ENCODE results near the gene HSPH1.

HSPH1 gene

DNA sequence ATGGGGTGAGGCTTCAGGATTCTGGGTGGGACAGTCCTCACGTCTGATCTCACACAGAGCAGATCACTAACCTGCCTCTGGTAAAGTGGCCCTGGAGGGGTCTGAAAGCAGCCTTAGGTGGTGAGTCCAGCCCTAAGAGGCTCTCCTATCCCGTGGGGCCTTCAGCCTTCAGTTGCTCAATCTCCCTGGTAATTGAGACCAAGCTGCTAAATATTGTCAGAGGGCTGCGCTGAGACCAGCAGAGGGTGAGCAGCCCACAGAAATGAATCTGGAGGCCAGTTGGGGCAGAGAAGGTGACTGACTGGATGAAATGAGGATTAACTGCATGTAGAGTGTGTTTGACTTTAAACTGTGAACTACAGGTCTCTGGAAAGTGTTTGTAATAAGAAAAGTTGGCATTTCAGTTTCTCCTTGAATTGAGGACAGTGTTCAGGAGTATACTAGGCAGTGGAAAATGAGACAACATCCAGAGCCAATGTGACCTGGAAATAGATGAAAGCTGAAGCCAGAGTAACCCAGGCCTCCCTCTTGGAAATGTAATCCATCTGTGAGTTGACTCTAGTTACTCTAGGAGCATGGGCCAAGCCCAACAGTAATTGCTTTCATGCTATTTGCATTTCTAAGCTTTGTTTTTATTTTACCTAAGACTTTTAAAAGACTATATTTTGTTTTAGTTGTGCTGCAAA, 14.3 kb upstream of the HSPH1 start:
- H3K27me3 ChIP-seq (ENCODE audit: control insufficient read depth, insufficient read depth, low read length): no peaks in the 10 kb centered on the region
- no peaks in the 10 kb centered on the region for H3K36me3 ChIP-seq (ENCODE audit: control insufficient read depth, low read depth, low read length)
- H3K27ac ChIP-seq (ENCODE audit: low read length): no peak overlapping the region
- H3K9me3 ChIP-seq (ENCODE audit: control insufficient read depth, low read depth, low read length): no peaks in the 10 kb centered on the region
- H3K9ac ChIP-seq (ENCODE audit: low read length): no peak overlapping the region
- H3K4me1 ChIP-seq (ENCODE audit: control insufficient read depth, low read depth, low read length): no peaks in the 10 kb centered on the region
- no peak overlapping the region for H3K4me3 ChIP-seq (ENCODE audit: low read length)

DNA sequence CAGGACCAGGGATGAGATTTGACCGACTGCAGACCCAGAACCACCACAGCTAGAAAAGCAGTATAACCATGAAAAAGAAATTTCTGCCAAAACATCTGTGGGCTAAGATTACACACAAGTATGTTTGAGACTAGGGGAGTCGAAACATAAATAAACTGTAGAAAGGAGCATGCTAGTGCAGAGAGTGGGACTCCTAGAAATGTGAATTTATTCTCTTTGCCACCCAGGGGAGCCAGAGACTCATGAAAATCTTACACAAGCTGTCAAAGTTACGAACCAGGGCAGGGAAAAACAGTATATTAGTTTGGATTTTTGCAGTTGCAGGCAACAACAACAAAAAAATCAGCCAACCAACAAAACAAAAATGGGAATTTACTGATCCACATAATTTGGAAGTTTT, 12.3 kb upstream of the HSPH1 start:
- Histone ChIP-seq H3K9ac (ENCODE audit: low read length) (no peak overlapping the region), H3K27ac (ENCODE audit: low read length) (no peak overlapping the region), H3K9me3 (ENCODE audit: control insufficient read depth, low read depth, low read length) (no peaks in the 10 kb centered on the region), H3K27me3 (ENCODE audit: control insufficient read depth, insufficient read depth, low read length) (no peaks in the 10 kb centered on the region), H3K4me1 (ENCODE audit: control insufficient read depth, low read depth, low read length) (no peaks in the 10 kb centered on the region), H3K36me3 (ENCODE audit: control insufficient read depth, low read depth, low read length) (no peaks in the 10 kb centered on the region), H3K4me3 (ENCODE audit: low read length) (no peak overlapping the region)

DNA sequence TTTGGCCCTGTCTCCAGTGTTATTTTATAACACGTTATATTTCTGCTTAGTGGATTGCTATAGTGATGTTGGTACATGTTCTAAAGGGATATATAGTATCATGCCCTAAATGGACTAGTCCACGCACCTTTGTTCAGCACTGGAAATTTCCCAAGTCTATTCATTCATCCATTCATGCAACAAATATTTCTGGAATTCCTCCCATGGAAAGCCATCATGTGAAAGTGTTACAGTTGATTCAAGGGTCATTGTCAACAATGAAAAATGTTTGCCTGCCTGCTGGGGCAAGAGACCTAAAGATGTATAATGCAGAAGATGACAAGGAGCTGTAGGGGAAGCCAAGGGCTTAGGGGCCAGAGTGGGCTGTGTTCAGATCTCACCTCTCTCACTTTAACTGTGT, 10.8 kb upstream of the HSPH1 start:
- Histone ChIP-seq H3K9me3 (ENCODE audit: control insufficient read depth, low read depth, low read length) (no peaks in the 10 kb centered on the region), H3K4me1 (ENCODE audit: control insufficient read depth, low read depth, low read length) (no peaks in the 10 kb centered on the region), H3K27ac (ENCODE audit: low read length) (no peak overlapping the region)

DNA sequence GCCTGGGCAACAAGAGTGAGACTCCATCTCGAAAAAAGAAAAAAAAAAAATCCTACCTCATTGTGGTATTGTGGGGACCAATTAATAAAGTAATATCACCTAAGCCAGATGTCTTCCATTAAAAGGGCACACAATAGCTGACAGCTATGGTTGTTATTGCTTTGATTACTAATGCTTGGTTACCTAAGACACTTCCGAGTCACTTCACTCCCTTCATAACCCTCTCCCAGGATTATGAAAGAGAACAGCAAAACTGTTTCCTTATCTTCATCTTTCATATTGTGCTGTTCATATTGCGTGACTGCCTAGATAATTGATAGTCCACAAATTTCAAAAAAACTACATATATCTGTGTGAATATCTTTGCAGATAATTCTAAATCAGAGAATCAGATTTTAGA, 10.3 kb upstream of the HSPH1 start:
- Histone ChIP-seq H3K36me3 (ENCODE audit: control insufficient read depth, low read depth, low read length) (no peaks in the 10 kb centered on the region), H3K9ac (ENCODE audit: low read length) (no peak overlapping the region), H3K27ac (ENCODE audit: low read length) (no peak overlapping the region), H3K9me3 (ENCODE audit: control insufficient read depth, low read depth, low read length) (no peaks in the 10 kb centered on the region), H3K4me1 (ENCODE audit: control insufficient read depth, low read depth, low read length) (no peaks in the 10 kb centered on the region), H3K4me3 (ENCODE audit: low read length) (no peak overlapping the region), H3K27me3 (ENCODE audit: control insufficient read depth, insufficient read depth, low read length) (no peaks in the 10 kb centered on the region)

More for the DNA sequence above, 10.8 kb upstream of the HSPH1 start:
- Histone ChIP-seq H3K4me3 (ENCODE audit: low read length) (no peak overlapping the region), H3K36me3 (ENCODE audit: control insufficient read depth, low read depth, low read length) (no peaks in the 10 kb centered on the region), H3K9ac (ENCODE audit: low read length) (no peak overlapping the region), H3K27me3 (ENCODE audit: control insufficient read depth, insufficient read depth, low read length) (no peaks in the 10 kb centered on the region)

DNA sequence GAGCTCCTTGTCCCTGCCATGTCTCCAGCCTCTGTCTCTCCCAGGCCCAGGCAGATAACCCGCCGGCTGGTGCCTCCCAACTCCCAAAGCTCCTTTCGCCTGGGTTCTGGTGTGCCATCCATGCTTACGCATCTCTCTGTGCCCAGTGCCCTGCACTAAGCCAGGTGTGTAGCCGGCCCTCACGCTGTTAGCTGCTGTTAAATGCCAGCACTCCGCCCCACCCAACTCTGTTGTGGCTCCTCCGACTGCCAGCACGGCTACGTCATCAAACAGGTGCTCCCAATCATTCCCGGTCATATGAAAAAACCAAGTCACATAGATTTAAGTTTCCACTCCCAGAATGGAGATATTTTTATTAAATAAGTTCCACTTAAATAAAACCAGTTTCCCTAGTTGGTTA, 7.0 kb upstream of the HSPH1 start:
- Histone ChIP-seq H3K27me3 (ENCODE audit: control insufficient read depth, insufficient read depth, low read length) (no peaks in the 10 kb centered on the region), H3K36me3 (ENCODE audit: control insufficient read depth, low read depth, low read length) (no peaks in the 10 kb centered on the region), H3K4me1 (ENCODE audit: control insufficient read depth, low read depth, low read length) (no peaks in the 10 kb centered on the region), H3K9me3 (ENCODE audit: control insufficient read depth, low read depth, low read length) (no peaks in the 10 kb centered on the region), H3K4me3 (ENCODE audit: low read length) (no peak overlapping the region), H3K9ac (ENCODE audit: low read length) (no peak overlapping the region), H3K27ac (ENCODE audit: low read length) (no peak overlapping the region)

DNA sequence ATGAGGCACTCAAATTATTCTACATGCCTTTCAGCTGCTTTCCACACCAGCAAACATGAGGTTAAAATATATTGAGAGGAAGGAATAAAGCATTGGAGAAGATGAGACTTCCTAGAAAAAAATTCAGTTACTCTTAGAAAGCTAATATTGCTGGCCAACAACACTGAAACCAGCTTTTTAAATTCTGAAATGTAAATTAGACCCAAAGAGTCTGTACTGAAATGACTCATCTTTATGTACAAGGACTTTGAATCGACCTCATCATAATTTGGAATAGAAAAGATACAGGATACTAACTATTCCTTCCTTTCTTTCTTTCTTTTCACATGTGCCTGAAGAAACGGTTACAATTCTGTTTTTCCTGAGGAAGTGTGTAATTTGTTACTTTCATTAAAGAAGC, 6.5 kb upstream of the HSPH1 start:
- H3K9ac ChIP-seq (ENCODE audit: low read length): no peak overlapping the region
- H3K4me3 ChIP-seq (ENCODE audit: low read length): no peak overlapping the region
- H3K9me3 ChIP-seq (ENCODE audit: control insufficient read depth, low read depth, low read length): no peaks in the 10 kb centered on the region
- no peaks in the 10 kb centered on the region for H3K36me3 ChIP-seq (ENCODE audit: control insufficient read depth, low read depth, low read length)
- H3K27me3 ChIP-seq (ENCODE audit: control insufficient read depth, insufficient read depth, low read length): no peaks in the 10 kb centered on the region
- no peaks in the 10 kb centered on the region for H3K4me1 ChIP-seq (ENCODE audit: control insufficient read depth, low read depth, low read length)
- H3K27ac ChIP-seq (ENCODE audit: low read length): no peak overlapping the region

DNA sequence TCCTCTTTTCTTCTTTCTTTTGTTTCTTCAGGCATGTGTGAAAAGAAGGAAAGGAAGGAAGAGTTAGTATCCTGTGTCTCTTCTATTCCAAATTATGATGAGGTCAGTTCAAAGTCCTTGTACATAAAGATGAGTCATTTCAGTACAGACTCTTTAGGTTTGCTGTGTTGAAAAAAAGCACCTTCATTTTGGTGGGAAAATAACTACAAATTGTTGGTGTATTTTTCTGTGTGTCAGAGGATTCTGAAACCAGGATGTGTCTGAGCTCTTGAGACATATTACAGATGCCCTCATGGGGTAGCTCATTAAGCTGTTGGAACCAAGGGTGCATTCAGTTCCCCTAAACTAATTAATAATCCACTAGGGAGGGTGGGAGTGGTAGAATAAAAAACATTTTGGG, 5.8 kb upstream of the HSPH1 start:
- no peak overlapping the region for H3K4me3 ChIP-seq (ENCODE audit: low read length)
- H3K27me3 ChIP-seq (ENCODE audit: control insufficient read depth, insufficient read depth, low read length): no peaks in the 10 kb centered on the region
- H3K36me3 ChIP-seq (ENCODE audit: control insufficient read depth, low read depth, low read length): no peaks in the 10 kb centered on the region
- no peaks in the 10 kb centered on the region for H3K9me3 ChIP-seq (ENCODE audit: control insufficient read depth, low read depth, low read length)
- no peak overlapping the region for H3K9ac ChIP-seq (ENCODE audit: low read length)
- H3K27ac ChIP-seq (ENCODE audit: low read length): no peak overlapping the region
- peaks cover 4% of the 10 kb centered on the region for H3K4me1 ChIP-seq (ENCODE audit: control insufficient read depth, low read depth, low read length)

DNA sequence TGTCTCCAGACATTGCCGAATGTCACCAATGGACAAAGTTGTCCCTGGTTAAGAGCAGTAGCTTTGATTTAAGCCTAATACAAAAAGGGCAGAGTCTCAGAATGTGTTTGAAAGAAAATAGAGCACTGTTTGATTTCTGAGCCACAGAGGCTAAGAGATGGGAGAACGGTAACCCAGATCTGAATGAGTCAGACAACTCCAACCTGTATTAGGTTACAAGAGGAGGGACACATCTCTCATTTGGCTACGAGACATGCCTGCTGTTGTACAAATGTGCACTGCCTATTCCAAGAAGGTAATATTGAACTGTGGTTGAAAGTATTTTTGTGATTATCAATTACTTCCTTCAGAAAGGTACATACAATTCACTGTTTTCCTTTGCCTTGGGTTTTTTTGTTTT, 4.9 kb upstream of the HSPH1 start:
- Histone ChIP-seq H3K4me1 (ENCODE audit: control insufficient read depth, low read depth, low read length) (peaks cover 4% of the 10 kb centered on the region), H3K27ac (ENCODE audit: low read length) (no peak overlapping the region), H3K4me3 (ENCODE audit: low read length) (no peak overlapping the region), H3K36me3 (ENCODE audit: control insufficient read depth, low read depth, low read length) (no peaks in the 10 kb centered on the region), H3K9ac (ENCODE audit: low read length) (no peak overlapping the region), H3K27me3 (ENCODE audit: control insufficient read depth, insufficient read depth, low read length) (no peaks in the 10 kb centered on the region), H3K9me3 (ENCODE audit: control insufficient read depth, low read depth, low read length) (no peaks in the 10 kb centered on the region)

DNA sequence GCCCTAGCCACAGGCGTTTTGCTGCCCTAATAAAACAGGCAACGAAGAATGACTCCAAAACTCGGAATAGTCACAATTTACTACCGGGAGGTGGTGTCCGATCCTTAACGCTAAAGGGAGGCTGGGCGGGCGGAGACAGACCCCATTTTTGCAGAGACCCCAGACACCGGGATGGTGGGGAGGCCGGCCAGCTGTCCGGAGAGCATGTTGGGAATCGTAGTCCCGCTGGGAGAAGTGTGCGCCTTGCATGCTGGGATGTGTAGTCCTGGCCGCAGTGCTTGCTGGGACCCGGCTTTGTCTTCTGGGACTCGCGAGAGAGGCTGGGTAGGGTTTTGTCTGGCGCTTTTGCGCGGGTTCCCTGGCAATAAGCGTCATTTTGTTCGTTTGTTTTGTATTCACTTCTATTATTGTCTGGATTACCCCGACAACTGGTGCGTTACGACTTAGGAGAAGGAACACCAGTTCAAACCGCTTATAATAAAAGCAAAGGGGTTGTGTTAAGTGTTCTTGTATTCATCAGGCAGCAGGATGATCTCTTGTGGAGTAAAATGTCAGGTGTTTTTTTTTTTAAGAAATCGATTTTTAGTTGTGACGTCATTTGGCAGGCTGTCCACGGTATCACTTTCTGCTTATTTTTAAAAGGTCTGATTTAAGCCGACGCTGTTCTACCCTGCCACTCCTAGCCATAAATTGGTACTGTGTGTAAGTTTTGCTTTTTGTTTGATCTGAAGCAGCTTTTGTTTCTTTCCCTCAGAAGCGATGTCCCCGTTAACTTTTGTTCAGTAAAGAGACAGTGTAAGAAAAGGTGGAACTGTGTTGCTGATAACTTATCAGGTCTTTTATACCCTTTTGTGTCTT, 676 bp upstream of the HSPH1 start:
- H3K27me3 ChIP-seq (ENCODE audit: control insufficient read depth, insufficient read depth, low read length): no peaks in the 10 kb centered on the region
- H3K4me3 ChIP-seq (ENCODE audit: low read length): peak overlapping the region; percentile 93

DNA sequence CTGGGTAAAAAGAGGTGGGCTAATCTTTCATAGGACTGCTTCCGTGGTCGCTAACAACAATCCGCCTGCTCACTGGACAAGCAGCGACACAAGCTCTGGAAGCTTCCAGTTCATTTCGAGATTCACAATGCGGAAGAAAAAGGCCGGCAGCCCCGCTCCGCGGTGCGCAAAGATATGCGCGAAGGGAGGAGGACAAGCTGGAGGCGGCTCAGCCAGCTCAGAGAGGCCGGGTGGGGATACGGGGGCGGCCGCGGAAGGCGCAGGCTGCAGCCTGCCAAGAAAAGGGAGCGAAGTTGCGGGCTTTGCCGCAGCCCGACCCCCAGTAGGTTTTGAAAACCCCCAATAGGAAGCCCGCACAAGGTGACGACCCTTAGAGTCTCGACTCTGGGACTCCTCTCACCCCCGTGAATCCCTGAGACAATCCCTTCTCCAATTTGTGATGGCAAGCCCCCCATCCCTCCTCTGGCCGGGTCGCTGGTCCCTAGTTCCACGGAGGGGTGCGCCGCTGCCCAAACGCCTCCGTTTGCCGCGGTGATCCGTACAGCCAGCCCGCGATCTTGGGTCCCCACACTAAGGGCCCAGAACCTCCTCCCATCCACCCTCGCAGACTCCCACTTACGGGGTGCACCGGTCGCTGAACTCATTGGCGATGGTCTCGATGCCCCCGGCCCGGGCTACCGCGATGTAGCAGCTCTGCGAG, 697 bp downstream of the HSPH1 start:
- Histone ChIP-seq H3K9ac (ENCODE audit: low read length) (peak overlapping the region; percentile 89), H3K9me3 (ENCODE audit: control insufficient read depth, low read depth, low read length) (no peaks in the 10 kb centered on the region), H3K27ac (ENCODE audit: low read length) (peak overlapping the region; percentile 18), H3K4me3 (ENCODE audit: low read length) (peak overlapping the region; percentile 93), H3K4me1 (ENCODE audit: control insufficient read depth, low read depth, low read length) (peaks cover 16% of the 10 kb centered on the region), H3K36me3 (ENCODE audit: control insufficient read depth, low read depth, low read length) (peaks cover 17% of the 10 kb centered on the region), H3K27me3 (ENCODE audit: control insufficient read depth, insufficient read depth, low read length) (no peaks in the 10 kb centered on the region)

More for the DNA sequence above, 676 bp upstream of the HSPH1 start:
- Histone ChIP-seq H3K27ac (ENCODE audit: low read length) (peak overlapping the region; percentile 80), H3K9me3 (ENCODE audit: control insufficient read depth, low read depth, low read length) (no peaks in the 10 kb centered on the region), H3K4me1 (ENCODE audit: control insufficient read depth, low read depth, low read length) (peaks cover 16% of the 10 kb centered on the region), H3K36me3 (ENCODE audit: control insufficient read depth, low read depth, low read length) (peaks cover 8% of the 10 kb centered on the region), H3K9ac (ENCODE audit: low read length) (peak overlapping the region; percentile 89)

DNA sequence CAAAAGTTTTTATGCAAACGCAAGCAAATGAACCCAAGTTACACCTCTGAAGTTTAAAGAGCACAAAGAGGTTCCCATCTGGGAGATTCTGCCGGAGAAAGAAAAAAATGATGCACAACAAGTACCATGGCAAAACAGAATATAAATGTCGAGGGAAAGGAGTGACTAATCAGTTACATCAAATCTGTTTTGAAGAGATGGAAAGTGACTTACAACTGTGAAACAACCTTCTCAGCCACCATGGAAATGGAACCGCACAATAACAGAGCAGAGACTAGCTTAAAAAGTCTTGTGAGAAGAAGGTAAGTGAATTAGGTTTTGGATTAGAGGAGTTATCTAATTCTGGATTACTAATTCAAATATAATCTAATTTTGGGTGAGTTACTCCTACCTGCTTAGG, 2.4 kb downstream of the HSPH1 start:
- Histone ChIP-seq H3K4me1 (ENCODE audit: control insufficient read depth, low read depth, low read length) (peaks cover 16% of the 10 kb centered on the region), H3K27me3 (ENCODE audit: control insufficient read depth, insufficient read depth, low read length) (no peaks in the 10 kb centered on the region), H3K9me3 (ENCODE audit: control insufficient read depth, low read depth, low read length) (no peaks in the 10 kb centered on the region), H3K36me3 (ENCODE audit: control insufficient read depth, low read depth, low read length) (peaks cover 33% of the 10 kb centered on the region), H3K4me3 (ENCODE audit: low read length) (no peak overlapping the region), H3K27ac (ENCODE audit: low read length) (no peak overlapping the region), H3K9ac (ENCODE audit: low read length) (no peak overlapping the region)
